HepG2 (cell line): ENCODE data around the gene ERVMER34-1. TPM values are rescaled to one million over a fixed set of nuclear protein-coding genes. Genes with fewer than 3 reads are reported as not detected.

Source experiments
- ATAC-seq: fragments of 200-7000 bp; cut with Tn5 transposase; 3 replicates; pipeline ENCODE4 v1.9.1; 2020; ENCODE audit warnings: mild to moderate bottlenecking, moderate library complexity
- BruUV-seq: library from RNA; stranded (reverse); fragments of 400-500 nt; replicated peaks from 2 replicates; lab custom pipeline; 2021; lab: Mats Ljungman, UMichigan
- CTCF ChIA-PET: fragments of 300-600 bp; formaldehyde crosslinking; extraction: SDS; loops from one replicate; lab custom pipeline; 2021; ENCODE audit warnings: low total read pairs, inconsistent platforms, low intra/inter-chr PET ratio; lab: Yijun Ruan, JAX
- POLR2A ChIA-PET: fragments of 350-600 bp; sonication (Branson Sonifier 250); formaldehyde crosslinking; loops from one replicate; lab custom pipeline; 2020; ENCODE audit warnings: antibody characterized with exemption, inconsistent platforms; lab: Yijun Ruan, JAX
- DNase-seq: peaks from one replicate; pipeline ENCODE4 v3.0.0-alpha.2; 2015; ENCODE audit warnings: low spot score
- FAIRE-seq: peaks from 3 replicates; lab custom pipeline; 2011; peaks lifted over from hg19 to GRCh38; lab: Jason Lieb, UNC
- H2AFZ ChIP-seq: one replicate; pipeline ENCODE4 v1.6.1; 2011; ENCODE audit warnings: low read length, inconsistent platforms
- H3K27ac ChIP-seq: fragments of 300-600 bp; 3 replicates; pipeline ENCODE4 v1.8.0; 2011; ENCODE audit warnings: mixed run types, mild to moderate bottlenecking, mixed read lengths, low read length, inconsistent platforms; ENCODE audit not compliant: insufficient read depth; ENCODE audit errors: extremely low read length
- H3K27me3 ChIP-seq, 2 experiments: fragments of 200-600 bp in 1 of 2; 2 replicates in 1 of 2; 3 replicates in 1 of 2; pipeline versions ENCODE4 v1.6.0 to v1.8.0; 2011; ENCODE audit warnings: low read length in 2 of 2, mild to moderate bottlenecking in 2 of 2, moderate library complexity in 2 of 2, inconsistent platforms in 1 of 2; ENCODE audit not compliant: insufficient read depth in 2 of 2, control insufficient read depth in 1 of 2
- H3K36me3 ChIP-seq, 2 experiments: fragments of 200-600 bp in 1 of 2; replicated peaks in 1 of 2; 2 replicates in 1 of 2; 3 replicates in 1 of 2; pipeline versions ENCODE4 v1.5.1 to v1.8.0; 2011; ENCODE audit warnings: low read length in 2 of 2, inconsistent platforms in 1 of 2; ENCODE audit not compliant: insufficient read depth in 2 of 2, control insufficient read depth in 1 of 2
- H3K4me1 ChIP-seq: 2 replicates; pipeline ENCODE4 v1.5.1; 2012; ENCODE audit warnings: low read length, inconsistent platforms; ENCODE audit not compliant: insufficient read depth
- H3K4me2 ChIP-seq: 2 replicates; pipeline ENCODE4 v1.6.0; 2011; ENCODE audit warnings: low read depth, low read length, inconsistent platforms
- H3K4me3 ChIP-seq, 3 experiments: fragments of 200-600 bp in 1 of 3; sonication (generic), shearing (Covaris generic) in 1 of 3; replicated peaks in 1 of 3; 2 replicates each; pipeline ENCODE4 v1.5.1; 2011 to 2016; ENCODE audit warnings: low read length in 3 of 3, inconsistent platforms in 2 of 3, low read depth in 2 of 3, mild to moderate bottlenecking in 2 of 3, control low read depth in 1 of 3, mixed read lengths in 1 of 3; ENCODE audit not compliant: insufficient read depth in 1 of 3
- H3K79me2 ChIP-seq: one replicate; pipeline ENCODE4 v1.6.1; 2011; ENCODE audit warnings: low read length, inconsistent platforms; ENCODE audit not compliant: insufficient read depth
- H3K9ac ChIP-seq: 2 replicates; pipeline ENCODE4 v1.6.0; 2011; ENCODE audit warnings: mild to moderate bottlenecking, low read depth, low read length, inconsistent platforms; ENCODE audit not compliant: insufficient read depth
- H3K9me3 ChIP-seq: 2 replicates; pipeline ENCODE4 v1.5.1; 2012; ENCODE audit warnings: mild to moderate bottlenecking, low read length
- H4K20me1 ChIP-seq: 2 replicates; pipeline ENCODE4 v1.6.0; 2011; ENCODE audit warnings: inconsistent platforms, mild to moderate bottlenecking, low read length, moderate library complexity; ENCODE audit not compliant: insufficient read depth
- FOXM1 ChIP-seq: sonication (generic); formaldehyde crosslinking; IDR thresholded peaks from 2 replicates; pipeline ENCODE4 v1.5.0; 2020; ENCODE audit warnings: missing genetic modification reagents
- NFIB ChIP-seq: sonication (generic); formaldehyde crosslinking; IDR thresholded peaks from 2 replicates; pipeline ENCODE4 v1.9.0; 2021; ENCODE audit warnings: missing genetic modification reagents, mild to moderate bottlenecking, borderline replicate concordance
- ZBTB3 ChIP-seq: sonication (generic); formaldehyde crosslinking; IDR thresholded peaks from 2 replicates; pipeline ENCODE4 v1.4.0; 2020; ENCODE audit warnings: low read depth, mild to moderate bottlenecking, moderate library complexity, missing genetic modification reagents, borderline replicate concordance
- ZBTB7A ChIP-seq: sonication (generic); formaldehyde crosslinking; IDR thresholded peaks from 2 replicates; pipeline ENCODE4 v1.8.0; 2022; ENCODE audit warnings: mild to moderate bottlenecking, missing genetic modification reagents
- ZNF3 ChIP-seq: IDR thresholded peaks from 2 replicates; pipeline ENCODE4 v1.7.0; 2017; ENCODE audit warnings: inconsistent platforms
- WGBS: methylation state at CpG from one replicate; pipeline ENCODE4 v1.1.6; 2017; ENCODE audit warnings: low lambda C conversion rate; 5-methylcytosine and 5-hydroxymethylcytosine counted together
- in situ Hi-C: cut with HindIII; loops from 2 replicates; pipeline ENCODE4 v1.10.0; 2017; ENCODE audit warnings: low pct_unique_long_range_greater_than_20kb; ENCODE audit not compliant: extremely low pct_ligation_motif_present
- intact Hi-C: fragments of 100-400 bp; cut with micrococcal nuclease; formaldehyde crosslinking; loops from one replicate; pipeline ENCODE4 v1.10.0; 2022; ENCODE audit not compliant: unreplicated experiment
- polyA plus RNA-seq, 8 experiments: library from polyadenylated mRNA; depleted of rRNA in 3 of 8; stranded (reverse) in 7 of 8; unstranded in 1 of 8; fragments of >200 nt; fragmentation: Illumina TruSeq in 4 of 8; extraction: Trizol in 4 of 8; gene quantifications; 2 replicates each; pipeline versions ENCODE4 v1.2.1 to v1.2.3, GENCODE V29; 2011 to 2016; ENCODE audit warnings: low read depth in 4 of 8, missing spikeins in 1 of 8, mixed read lengths in 1 of 8; ENCODE audit not compliant: insufficient read depth in 1 of 8
- total RNA-seq, 5 experiments: library from RNA; depleted of rRNA; stranded (reverse); fragments of >200 nt; fragmentation: Illumina TruSeq; extraction: Trizol; gene quantifications; 2 replicates each; pipeline ENCODE4 v1.2.3, GENCODE V29; 2016; ENCODE audit warnings: low read depth in 1 of 5
- TF ChIP-seq, protein P1 (sequence below): sonication (generic); formaldehyde crosslinking; IDR thresholded peaks from 2 replicates; pipeline ENCODE4 v1.4.0; 2020; ENCODE audit warnings: missing genetic modification reagents, mild to moderate bottlenecking, borderline replicate concordance
- TF ChIP-seq, protein P2 (sequence below): sonication (generic); formaldehyde crosslinking; IDR thresholded peaks from 2 replicates; pipeline ENCODE4 v1.5.0; 2020; ENCODE audit warnings: mild to moderate bottlenecking, missing genetic modification reagents, borderline replicate concordance
- TF ChIP-seq, protein P3 (sequence below): sonication (generic); formaldehyde crosslinking; conservative IDR thresholded peaks from 2 replicates; pipeline ENCODE4 v1.4.0; 2020; ENCODE audit warnings: mild to moderate bottlenecking, missing genetic modification reagents, moderate library complexity
- TF ChIP-seq, protein P4 (sequence below): sonication (generic); formaldehyde crosslinking; IDR thresholded peaks from 2 replicates; pipeline ENCODE4 v1.4.0; 2020; ENCODE audit warnings: mild to moderate bottlenecking, missing genetic modification reagents, borderline replicate concordance
- TF ChIP-seq, protein P5 (sequence below): sonication (generic); formaldehyde crosslinking; IDR thresholded peaks from 2 replicates; pipeline ENCODE4 v1.5.0; 2020; ENCODE audit warnings: missing genetic modification reagents

ERVMER34-1 gene
- total and polyA plus RNA-seq, 2 of the 13 experiments (the other 11 are each of a cell fraction or from before 2014, with no cell fraction given) = 0.04 to 0.35 TPM

DNA sequence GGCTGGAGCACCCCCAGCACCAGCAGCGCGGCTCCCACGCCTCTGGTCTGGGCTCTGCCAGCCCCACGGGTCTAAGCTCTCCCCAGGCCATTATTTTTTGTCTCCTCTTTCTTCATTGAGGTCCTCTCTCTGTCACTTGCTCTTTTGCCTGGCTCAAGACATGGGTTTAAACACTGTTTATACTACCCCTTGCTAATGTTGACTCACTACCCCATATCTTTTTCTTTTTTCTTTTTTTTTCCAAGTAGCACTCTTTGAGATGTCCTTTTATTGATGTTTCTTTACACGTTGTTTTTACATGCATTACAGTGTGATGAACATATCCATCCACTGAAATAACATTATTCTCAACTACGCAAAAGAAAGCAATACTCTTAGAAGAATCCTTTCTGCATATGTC lies 1.7 kb upstream of the ERVMER34-1 start:
- intact Hi-C loops (no loop called here), in situ Hi-C loops (no loop called here)
- no peaks in the 10 kb centered on the region for H3K9me3 ChIP-seq
- H3K4me1 ChIP-seq = 0 out of 2 replicates have a peak, but pooled peaks cover 6% of the 10 kb centered on the region
- H3K27ac ChIP-seq = no peak overlapping the region
- no peak overlapping the region for H2AFZ ChIP-seq
- H3K36me3 ChIP-seq = no peaks in the 10 kb centered on the region
- WGBS = 65% methylated on average over 6 of the region's 6 CpGs
- ChIA-PET POLR2A (no interaction called here), CTCF (no interaction called here)
- DNase-seq (no peak), ATAC-seq (no peak), FAIRE-seq (no peak)
- H3K4me3 ChIP-seq = no peak overlapping the region
- BruUV-seq = no TSS peak
- no peak overlapping the region for H3K4me2 ChIP-seq
- H3K9ac ChIP-seq = no peak overlapping the region
- H4K20me1 ChIP-seq = no peaks in the 10 kb centered on the region
- H3K27me3 ChIP-seq = peaks cover 3 to 15% of the 10 kb centered on the region in 2 experiments; a peak in 4 of 5 replicates
- H3K79me2 ChIP-seq = no peaks in the 10 kb centered on the region
- TF ChIP-seq ZBTB7A = no peak
- TF ChIP-seq, protein P1, sequence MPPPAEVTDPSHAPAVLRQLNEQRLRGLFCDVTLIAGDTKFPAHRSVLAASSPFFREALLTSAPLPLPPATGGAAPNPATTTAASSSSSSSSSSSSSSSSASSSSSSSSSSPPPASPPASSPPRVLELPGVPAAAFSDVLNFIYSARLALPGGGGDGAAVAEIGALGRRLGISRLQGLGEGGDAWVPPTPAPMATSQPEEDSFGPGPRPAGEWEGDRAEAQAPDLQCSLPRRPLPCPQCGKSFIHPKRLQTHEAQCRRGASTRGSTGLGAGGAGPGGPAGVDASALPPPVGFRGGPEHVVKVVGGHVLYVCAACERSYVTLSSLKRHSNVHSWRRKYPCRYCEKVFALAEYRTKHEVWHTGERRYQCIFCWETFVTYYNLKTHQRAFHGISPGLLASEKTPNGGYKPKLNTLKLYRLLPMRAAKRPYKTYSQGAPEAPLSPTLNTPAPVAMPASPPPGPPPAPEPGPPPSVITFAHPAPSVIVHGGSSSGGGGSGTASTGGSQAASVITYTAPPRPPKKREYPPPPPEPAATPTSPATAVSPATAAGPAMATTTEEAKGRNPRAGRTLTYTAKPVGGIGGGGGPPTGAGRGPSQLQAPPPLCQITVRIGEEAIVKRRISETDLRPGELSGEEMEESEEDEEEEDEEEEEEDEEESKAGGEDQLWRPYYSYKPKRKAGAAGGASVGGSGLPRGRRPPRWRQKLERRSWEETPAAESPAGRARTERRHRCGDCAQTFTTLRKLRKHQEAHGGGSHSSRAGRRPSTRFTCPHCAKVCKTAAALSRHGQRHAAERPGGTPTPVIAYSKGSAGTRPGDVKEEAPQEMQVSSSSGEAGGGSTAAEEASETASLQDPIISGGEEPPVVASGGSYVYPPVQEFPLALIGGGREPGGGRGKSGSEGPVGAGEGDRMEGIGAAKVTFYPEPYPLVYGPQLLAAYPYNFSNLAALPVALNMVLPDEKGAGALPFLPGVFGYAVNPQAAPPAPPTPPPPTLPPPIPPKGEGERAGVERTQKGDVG (CRISPR knock-in tag) = no peak
- TF ChIP-seq, protein P2, sequence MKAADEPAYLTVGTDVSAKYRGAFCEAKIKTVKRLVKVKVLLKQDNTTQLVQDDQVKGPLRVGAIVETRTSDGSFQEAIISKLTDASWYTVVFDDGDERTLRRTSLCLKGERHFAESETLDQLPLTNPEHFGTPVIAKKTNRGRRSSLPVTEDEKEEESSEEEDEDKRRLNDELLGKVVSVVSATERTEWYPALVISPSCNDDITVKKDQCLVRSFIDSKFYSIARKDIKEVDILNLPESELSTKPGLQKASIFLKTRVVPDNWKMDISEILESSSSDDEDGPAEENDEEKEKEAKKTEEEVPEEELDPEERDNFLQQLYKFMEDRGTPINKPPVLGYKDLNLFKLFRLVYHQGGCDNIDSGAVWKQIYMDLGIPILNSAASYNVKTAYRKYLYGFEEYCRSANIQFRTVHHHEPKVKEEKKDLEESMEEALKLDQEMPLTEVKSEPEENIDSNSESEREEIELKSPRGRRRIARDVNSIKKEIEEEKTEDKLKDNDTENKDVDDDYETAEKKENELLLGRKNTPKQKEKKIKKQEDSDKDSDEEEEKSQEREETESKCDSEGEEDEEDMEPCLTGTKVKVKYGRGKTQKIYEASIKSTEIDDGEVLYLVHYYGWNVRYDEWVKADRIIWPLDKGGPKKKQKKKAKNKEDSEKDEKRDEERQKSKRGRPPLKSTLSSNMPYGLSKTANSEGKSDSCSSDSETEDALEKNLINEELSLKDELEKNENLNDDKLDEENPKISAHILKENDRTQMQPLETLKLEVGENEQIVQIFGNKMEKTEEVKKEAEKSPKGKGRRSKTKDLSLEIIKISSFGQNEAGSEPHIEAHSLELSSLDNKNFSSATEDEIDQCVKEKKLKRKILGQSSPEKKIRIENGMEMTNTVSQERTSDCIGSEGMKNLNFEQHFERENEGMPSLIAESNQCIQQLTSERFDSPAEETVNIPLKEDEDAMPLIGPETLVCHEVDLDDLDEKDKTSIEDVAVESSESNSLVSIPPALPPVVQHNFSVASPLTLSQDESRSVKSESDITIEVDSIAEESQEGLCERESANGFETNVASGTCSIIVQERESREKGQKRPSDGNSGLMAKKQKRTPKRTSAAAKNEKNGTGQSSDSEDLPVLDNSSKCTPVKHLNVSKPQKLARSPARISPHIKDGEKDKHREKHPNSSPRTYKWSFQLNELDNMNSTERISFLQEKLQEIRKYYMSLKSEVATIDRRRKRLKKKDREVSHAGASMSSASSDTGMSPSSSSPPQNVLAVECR (CRISPR knock-in tag) = no peak
- TF ChIP-seq, protein P3, sequence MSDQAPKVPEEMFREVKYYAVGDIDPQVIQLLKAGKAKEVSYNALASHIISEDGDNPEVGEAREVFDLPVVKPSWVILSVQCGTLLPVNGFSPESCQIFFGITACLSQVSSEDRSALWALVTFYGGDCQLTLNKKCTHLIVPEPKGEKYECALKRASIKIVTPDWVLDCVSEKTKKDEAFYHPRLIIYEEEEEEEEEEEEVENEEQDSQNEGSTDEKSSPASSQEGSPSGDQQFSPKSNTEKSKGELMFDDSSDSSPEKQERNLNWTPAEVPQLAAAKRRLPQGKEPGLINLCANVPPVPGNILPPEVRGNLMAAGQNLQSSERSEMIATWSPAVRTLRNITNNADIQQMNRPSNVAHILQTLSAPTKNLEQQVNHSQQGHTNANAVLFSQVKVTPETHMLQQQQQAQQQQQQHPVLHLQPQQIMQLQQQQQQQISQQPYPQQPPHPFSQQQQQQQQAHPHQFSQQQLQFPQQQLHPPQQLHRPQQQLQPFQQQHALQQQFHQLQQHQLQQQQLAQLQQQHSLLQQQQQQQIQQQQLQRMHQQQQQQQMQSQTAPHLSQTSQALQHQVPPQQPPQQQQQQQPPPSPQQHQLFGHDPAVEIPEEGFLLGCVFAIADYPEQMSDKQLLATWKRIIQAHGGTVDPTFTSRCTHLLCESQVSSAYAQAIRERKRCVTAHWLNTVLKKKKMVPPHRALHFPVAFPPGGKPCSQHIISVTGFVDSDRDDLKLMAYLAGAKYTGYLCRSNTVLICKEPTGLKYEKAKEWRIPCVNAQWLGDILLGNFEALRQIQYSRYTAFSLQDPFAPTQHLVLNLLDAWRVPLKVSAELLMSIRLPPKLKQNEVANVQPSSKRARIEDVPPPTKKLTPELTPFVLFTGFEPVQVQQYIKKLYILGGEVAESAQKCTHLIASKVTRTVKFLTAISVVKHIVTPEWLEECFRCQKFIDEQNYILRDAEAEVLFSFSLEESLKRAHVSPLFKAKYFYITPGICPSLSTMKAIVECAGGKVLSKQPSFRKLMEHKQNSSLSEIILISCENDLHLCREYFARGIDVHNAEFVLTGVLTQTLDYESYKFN (CRISPR knock-in tag) = no peak
- no peak for TF ChIP-seq ZBTB3 (CRISPR knock-in tag)
- no peak for TF ChIP-seq NFIB (CRISPR knock-in tag)
- TF ChIP-seq, protein P4, sequence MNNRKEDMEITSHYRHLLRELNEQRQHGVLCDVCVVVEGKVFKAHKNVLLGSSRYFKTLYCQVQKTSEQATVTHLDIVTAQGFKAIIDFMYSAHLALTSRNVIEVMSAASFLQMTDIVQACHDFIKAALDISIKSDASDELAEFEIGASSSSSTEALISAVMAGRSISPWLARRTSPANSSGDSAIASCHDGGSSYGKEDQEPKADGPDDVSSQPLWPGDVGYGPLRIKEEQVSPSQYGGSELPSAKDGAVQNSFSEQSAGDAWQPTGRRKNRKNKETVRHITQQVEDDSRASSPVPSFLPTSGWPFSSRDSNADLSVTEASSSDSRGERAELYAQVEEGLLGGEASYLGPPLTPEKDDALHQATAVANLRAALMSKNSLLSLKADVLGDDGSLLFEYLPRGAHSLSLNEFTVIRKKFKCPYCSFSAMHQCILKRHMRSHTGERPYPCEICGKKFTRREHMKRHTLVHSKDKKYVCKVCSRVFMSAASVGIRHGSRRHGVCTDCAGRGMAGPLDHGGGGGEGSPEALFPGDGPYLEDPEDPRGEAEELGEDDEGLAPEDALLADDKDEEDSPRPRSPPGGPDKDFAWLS (CRISPR knock-in tag) = no peak
- TF ChIP-seq ZNF3 (CRISPR knock-in tag) = no peak
- no peak for TF ChIP-seq FOXM1
- TF ChIP-seq, protein P5, sequence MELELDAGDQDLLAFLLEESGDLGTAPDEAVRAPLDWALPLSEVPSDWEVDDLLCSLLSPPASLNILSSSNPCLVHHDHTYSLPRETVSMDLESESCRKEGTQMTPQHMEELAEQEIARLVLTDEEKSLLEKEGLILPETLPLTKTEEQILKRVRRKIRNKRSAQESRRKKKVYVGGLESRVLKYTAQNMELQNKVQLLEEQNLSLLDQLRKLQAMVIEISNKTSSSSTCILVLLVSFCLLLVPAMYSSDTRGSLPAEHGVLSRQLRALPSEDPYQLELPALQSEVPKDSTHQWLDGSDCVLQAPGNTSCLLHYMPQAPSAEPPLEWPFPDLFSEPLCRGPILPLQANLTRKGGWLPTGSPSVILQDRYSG = no peak
